PC-3 (cell line): ENCODE measurements around the gene FGF1.

Source experiments
- CTCF ChIP-seq: fragments of 300-600 bp; sonication (generic); conservative IDR thresholded peaks from 2 replicates; pipeline ENCODE4 v1.5.1; 2017; ENCODE audit warnings: antibody characterized with exemption, low read depth, mild to moderate bottlenecking, low read length
- EZH2 ChIP-seq: fragments of 300-600 bp; sonication (generic); IDR thresholded peaks from one replicate; pipeline ENCODE4 v1.6.1; 2017; ENCODE audit warnings: antibody characterized with exemption, mild to moderate bottlenecking, low read length; ENCODE audit not compliant: unreplicated experiment
- EZH2phosphoT487 ChIP-seq: fragments of 300-600 bp; sonication (generic); IDR thresholded peaks from 2 replicates; pipeline ENCODE4 v1.6.1; 2018; ENCODE audit warnings: mild to moderate bottlenecking, antibody characterized with exemption, low read length, borderline replicate concordance

GRCh38 chr5:142547445-142548380 is 138.2 kb downstream of the FGF1 start:
- TF ChIP-seq CTCF, result no peak
- no peak for TF ChIP-seq EZH2phosphoT487
- no peak for TF ChIP-seq EZH2
